HG03469 (cell line): ENCODE data around the gene SNCA.

ENCODE experiments used
- ATAC-seq: cut with Tn5 transposase; IDR thresholded peaks from one replicate; pipeline ENCODE4 v1.9.1; 2021; ENCODE audit warnings: mild to moderate bottlenecking, moderate library complexity, moderate number of reproducible peaks; ENCODE audit not compliant: unreplicated experiment

Gene SNCA

DNA sequence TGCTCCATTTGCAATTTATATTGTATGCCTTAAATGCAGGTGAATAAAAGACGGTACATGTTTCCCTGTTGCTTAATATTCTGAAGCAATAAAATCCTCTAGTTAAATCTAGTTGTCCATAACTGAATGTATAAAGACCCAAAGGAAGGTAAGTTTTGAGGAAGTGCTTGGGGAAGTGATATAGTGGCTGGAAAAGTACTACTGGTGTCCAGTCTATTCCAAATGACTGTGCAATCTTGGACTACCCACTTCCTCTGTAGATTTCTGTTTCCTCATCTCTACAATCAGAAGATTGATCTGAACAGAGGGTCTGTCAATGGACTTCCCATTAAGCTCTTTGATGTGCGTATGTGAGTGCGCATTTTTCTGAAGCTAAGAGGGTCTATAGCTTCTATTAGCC is 17.0 kb downstream of the SNCA start:
- no peak for ATAC-seq

DNA sequence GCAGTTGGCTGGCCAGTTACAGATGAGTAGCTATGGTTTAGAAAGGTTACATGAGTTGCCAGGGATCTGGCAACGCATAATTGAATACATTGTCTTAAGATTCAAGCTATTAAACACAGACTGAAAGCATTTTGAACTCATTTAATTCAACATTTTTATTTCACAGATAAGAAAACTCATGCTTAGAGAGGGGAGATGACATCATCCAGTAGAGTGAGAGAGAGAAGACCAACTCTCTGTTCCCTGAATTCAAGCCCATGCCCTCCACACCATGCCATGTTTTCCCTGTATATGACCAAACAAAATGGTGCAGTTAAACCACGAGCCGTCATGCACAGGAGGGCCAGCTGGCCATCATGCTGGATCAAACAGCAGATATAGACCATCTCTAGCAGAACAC is 22.6 kb downstream of the SNCA start:
- no peak for ATAC-seq

DNA sequence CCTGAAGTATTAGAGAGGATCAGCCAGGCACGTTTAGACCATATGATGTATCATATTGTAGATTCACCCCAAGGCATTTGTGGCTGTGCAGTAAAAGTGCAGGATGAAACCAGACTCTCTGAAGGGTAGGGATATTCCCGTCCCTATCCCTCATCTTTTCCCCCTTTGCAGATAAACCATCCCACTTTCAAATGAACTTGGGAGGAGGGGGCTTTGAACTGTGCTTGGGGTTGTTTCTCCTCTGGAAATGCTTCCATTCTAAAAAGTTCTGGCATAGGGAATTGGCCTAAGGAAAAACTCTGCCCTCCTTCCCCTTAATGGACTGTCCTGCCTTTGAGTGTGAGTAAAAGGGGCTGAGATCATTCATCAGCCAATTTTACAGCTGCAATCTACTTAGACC is 23.8 kb downstream of the SNCA start:
- no peak for ATAC-seq

DNA sequence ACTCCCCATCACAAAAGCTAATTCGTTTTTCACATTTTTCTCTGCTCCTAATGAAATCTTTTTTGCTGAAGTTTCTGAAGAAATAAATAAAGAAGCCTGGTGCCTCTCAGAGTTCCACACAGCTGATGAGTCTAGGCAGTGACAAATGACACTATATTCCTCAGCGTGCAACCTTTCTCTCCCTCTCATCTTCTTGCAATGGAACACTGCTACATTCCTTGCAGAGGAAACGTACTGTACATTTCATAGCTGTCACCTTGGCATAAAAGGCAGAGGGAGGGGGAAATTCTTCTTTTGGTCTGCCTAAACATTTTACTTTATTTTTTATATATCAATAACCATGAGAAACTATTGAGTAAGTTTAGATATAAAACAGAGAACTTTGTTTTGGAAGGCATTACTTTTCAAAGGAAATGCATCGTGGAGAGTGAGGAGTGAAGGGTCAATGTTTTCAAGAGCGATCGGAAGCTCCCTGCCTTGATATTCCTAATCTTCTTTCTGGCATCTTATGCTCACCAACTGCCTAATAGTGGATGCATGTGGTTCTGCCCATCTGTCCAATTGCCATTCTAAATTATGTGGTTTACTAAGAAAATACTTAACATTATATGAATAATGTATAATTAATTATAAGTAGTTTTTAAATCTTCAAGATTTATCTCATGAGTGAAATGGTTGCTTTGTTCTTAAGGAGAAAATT is 29.4 kb downstream of the SNCA start:
- no peak for ATAC-seq

DNA sequence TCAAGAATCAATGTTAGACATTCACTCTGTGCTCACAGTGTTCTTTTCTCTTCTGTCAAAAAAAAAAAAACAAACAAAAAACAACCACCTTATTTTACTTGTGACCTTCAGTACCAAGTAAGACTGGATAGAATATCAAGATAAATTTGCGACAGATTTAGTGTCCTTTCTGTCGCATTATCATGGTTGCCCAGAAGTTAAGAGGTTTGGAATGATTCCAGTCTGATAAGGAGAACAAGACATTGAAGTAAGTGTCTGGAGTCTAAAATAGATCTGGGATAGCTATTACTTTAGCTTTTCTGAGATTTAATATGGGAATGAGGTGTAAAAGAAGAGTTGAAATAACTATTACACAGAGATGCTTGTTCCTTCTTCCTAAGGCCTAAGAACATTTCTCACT is 31.7 kb downstream of the SNCA start:
- ATAC-seq = no peak

DNA sequence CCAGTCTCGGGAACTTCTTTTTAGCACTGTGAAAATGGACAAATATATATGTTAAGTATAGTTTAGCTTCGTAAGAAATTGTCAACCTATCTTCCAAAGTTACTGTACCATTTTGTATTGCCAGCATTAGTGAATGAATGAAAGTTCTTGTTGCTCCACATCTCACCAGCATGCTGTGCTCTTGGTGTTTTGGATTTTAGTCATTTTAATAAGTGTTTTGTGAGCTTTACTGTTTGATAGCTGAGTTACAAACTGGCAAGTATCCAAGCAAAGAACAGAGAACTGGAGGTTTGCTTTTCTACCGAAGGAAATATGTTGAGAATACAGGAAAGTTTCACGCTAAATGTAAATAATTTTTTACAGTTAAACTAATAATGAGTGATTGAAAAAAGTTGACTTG is 33.0 kb downstream of the SNCA start:
- ATAC-seq = no peak

DNA sequence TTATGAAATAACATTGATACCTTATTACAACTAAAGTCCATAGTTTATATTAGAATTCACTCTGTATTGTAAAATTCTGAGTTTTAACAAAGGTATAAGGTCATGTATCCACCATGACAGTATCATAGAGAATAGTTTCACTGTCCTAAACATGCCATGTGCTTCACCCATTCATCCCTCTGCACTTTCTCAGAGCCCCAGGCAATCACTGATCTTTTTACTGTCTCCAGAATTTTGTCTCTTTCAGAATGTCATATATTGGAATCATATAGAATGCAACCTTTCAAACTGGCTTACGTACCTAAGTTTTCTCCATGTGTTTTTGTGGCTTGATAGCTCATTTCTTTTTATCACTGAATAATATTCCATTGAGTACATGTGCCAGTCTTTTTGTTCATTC is 33.9 kb downstream of the SNCA start:
- ATAC-seq = no peak

DNA sequence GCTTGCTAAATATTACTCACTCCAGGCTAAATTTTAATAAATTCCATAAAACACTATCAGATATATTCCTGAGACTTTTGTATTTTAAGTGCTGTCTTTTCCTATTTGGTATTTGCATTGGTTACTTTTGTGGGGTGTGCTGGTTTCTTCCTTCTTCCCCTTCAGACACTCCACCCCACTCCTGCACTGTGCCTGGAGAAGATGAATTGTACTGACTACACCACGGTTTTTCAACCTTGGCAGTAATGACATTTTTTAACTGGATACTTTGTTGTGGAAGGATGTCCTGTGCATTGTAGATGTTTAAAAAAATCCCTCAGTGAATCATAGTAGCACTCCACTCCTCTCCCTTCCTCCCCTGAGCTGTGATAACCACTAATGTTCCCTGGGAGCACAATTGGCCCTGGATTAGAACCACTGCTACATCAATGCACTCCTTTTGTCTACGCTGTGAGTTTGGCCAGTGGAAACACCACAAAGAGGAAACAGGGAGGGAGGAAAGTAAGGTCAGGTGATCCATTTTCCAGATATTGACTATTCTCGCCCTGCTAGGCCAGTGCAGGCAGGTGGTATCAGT is 36.3 kb downstream of the SNCA start:
- no peak for ATAC-seq

DNA sequence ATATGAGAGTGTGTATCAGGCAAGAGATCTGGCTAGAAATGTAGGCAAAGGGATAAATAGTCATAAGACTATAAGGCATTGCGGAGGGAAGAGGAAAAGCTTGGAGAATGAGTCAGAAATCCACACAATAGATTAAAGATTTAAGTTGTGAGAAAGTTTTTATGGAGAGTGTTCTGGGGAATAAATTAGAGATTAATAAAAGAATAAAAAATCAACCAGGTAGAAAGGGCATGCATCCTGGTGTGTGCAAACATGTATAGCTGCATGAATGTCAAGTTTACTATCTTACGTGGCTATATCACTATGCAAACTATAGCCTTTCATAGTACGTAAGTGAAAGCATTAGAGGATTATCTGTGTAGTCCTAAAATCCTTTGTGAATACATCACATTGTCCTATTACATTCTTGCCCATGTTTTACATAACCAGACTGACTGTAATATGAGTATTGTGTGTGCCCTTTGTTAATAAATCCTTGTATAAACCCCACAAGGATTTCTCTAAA is 36.9 kb downstream of the SNCA start:
- ATAC-seq = no peak

DNA sequence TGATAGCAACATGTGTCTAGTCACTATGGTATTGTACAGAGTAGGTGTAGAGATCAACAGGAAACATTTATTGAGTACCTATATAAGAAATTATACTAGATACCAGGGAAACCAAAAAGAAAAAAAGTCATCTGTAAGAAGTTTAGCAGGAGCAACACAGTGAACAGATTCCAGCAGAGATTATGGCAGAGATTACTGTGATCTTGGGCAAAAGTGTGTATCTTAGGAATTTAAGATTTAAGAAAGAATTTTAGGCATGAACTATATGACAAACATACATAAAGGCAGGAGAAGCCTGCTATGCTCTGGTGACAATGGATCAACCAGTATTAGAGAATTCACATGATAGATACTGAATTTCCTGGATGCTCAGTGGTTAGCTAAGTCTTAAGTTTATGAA is 37.9 kb downstream of the SNCA start:
- ATAC-seq = no peak

DNA sequence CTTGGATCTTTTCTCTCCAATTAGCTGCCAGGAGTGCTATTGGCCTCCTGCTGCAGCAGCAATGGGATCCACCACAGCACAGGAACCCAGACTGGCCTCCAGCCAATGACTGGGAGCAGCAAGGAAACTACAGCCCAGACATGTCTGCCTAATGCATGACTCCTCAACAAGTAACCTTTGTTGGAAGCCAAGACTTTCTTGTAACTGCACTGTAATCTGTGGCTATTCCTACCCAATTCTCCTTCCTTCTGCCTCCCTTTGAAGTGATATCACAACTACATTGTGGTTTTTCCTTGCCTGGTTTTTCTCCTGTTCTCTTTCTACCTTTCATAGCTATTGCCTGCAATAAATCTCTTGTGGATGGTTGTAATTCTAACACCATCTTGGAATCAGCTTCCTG is 39.8 kb downstream of the SNCA start:
- ATAC-seq = no peak

DNA sequence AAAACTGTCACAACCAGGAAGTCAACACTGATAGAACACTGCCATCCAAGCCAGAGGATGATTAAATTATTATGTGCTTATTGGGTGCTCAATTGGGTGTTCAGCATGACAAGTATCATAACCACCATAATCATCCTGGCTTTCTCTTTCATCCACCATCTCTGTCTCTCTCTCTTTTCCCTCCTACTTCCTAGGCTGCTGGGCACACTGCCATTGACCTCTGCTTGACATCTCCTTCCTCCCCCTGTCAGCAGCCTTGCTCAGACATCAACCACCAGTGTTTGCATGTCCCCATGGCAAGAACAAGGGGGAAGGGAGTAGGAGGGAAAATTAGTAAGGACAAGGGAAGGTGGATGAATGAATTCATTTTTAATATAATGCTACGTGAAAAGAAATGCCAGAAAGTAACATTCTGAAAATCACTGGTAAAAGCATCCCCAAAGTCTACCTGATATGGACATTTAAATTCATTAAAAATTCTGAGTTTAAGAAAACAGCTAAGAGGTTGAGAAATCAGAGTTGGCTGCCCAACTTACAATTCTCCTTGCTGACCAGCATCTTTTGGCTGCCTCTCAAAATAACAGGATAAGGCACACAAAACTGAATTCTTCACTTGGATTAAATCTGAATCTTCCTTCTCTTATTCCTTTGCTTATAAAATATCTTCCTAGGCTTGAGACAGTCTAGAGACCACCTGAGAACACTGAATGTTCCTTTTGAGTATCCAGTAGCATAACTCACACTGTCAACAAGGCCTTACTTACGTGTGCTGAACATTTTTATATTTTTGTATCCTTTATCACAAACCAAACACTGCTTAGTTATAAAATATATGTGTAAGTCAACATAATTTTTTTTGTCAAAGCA is 48.5 kb downstream of the SNCA start:
- no peak for ATAC-seq

DNA sequence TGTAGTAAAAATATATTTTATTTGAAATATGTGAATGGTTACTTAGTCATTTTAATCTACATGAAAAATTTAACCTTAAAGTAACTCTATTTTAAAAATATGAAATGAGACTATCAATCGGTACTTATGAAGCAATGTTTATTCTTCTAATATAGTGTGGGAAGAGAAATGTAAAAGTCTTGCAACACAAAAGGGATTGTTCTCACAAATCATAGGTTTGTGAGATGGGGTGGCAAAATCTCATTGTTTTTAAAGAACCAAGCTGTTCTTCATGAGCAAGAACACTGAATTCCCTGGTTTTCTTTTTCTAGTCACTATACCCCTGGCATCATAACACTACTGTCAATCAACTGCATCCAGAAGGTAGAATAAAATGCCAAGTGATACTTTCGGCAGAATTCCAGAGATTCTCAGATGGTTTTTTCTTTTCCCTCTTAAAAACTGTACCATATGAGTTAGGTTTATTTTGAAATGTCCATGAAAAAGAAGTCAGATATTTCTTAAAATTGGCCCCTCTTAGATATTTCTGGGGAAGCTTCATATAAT is 52.2 kb downstream of the SNCA start:
- ATAC-seq = no peak

DNA sequence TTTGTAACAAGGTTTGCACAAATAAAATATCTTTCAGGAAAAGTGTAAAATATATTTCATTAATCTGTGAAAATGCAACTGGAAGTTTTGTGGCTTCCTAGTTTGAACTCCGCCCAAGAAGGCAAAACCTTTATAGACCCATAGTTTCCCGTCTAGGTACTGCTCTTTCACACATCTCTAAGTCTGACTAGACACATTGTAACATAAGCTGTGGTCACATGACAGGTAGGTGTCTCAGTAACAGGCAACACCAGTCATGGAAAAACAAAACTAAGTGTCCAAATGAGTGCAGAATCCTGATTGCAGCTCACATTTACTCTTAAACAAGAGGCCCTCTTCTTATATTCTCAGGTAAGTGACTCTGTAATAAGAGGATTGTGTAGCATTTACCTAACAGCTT is 55.6 kb downstream of the SNCA start:
- no peak for ATAC-seq

DNA sequence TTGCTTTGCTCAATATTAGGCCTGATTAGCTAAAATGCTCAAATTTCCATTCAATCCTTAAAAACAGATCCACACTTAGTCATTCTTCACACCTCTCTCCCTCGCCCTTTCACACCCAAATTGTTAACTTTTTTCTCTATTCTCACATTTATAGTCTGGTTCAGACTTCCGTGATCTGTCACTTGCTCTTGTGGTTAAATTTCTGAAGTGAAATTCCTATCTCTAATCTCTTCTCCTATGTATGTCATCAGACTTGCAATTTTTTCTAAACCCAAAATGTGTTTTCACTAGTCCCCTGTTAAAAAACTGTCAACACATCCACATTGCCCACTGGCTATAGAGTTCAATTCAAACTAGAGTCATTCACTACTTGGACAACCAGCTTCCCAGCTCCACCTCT is 63.2 kb downstream of the SNCA start:
- ATAC-seq = no peak

DNA sequence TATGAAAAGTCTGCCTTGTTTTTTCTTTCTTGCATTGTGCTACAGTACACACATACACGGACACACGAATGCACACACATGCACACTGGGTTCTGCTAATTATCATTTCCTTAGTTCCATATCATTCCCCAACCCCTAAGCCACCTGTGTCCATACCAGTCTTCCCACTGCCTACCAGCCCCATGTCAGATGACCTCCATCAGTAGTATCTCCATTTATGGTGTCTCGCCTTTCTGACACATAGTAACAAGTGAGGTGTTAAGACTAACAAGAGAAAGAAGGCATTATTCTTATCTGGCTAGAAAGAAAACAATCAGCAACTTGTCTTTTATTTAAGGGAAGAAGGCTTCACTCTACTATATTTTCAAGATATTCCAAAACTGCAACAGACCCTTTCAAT is 67.1 kb downstream of the SNCA start:
- no peak for ATAC-seq

DNA sequence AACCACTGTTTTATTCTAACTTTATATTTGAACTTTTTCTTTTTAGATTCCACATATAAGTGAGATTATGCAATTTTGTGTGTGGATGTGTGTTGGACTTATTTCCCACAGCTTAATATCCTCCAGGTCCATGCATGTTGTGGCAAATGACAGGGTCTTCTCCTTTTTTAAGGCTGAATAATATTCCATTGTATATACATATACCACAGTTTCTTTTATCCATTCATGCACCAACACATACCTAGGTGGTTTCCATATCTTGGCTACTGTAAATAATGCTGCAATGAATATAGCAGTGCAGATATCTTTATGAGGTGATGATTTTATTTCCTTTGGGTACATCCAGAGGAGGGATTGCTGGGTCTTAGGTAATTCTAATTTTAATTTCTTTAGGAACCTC is 69.0 kb downstream of the SNCA start:
- no peak for ATAC-seq

DNA sequence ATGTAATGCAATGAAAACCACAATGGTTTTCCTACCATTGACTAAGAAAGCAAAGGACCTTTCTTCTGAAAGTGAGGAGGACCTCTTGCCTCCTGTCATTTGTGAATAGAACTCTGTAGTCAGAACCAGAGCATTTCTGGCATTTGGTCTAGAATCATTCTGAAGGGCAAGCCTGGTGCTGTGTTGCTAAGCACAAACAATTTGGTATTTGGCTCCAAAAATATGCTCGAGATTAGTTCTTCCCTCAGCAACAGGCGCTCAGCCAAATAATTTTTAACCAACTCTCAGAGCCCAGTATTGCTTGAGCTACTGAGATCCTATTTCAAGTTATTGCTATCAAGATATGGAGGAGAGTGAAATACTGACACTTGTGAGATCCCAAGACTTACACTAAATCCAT is 71.0 kb downstream of the SNCA start:
- no peak for ATAC-seq

DNA sequence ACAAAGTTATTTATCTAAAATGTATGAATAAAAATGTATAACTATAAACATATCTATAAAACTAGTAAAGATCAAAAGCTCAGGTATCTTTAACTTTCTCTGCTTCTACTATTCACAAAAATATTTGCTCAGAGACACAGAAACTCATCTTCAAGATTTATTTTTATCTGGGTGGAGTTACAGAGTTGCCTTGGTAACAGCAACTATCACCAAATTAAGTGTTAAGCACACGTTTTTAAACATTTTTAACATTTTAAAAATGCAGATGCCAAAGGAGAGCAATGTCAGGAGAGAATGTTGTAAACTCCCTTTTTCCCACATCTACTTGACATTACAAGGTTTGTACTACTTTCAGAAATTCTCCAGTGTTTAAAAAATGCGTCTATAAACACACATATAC is 71.4 kb downstream of the SNCA start:
- no peak for ATAC-seq

DNA sequence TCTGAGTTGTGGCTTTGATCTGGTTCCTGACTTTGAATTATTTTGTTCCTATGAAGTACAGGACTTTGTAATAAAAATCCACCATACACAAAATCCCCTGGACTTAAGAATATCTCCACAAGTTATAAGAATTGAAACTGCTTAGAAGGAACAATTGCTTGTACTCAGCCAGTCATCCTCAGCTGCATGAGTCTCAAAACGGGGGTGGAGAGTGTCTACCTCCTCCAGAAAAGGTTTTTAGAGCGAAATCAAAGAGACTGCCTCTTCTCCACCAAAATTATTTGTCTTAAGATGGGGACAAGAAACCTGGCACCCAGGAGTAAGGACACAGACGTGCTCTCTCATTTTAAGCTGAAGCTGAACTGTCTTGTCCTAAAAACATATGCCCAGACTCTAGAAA is 74.7 kb downstream of the SNCA start:
- ATAC-seq = no peak

DNA sequence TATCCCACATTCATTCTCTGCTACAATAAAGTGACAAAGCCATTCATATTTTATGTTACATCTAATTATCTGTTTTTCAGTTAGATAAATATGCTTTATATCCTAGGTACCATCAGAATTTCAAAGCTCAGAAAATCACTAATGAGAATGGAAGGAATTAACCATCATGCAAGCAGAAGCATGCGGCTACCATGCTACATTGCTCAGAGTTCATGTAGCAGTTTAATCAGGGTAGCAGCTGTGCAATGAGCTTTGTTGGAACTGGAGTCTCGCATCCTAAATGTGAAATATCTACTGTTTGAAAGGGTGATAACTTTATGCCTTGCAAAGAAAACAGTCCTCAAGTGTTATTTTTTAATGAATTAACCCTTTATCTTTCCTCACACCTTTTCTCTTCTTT is 77.5 kb downstream of the SNCA start:
- no peak for ATAC-seq
